HEK293T (cell line): ENCODE measurements around the gene VTI1A.

Experiments
- ARNT ChIP-seq: fragments of 450-650 bp; IDR thresholded peaks from 2 replicates; pipeline ENCODE4 v1.6.1; 2017; ENCODE audit warnings: mild to moderate bottlenecking
- BHLHE40 ChIP-seq: fragments of 450-650 bp; IDR thresholded peaks from 2 replicates; pipeline ENCODE4 v1.6.1; 2016; ENCODE audit warnings: mild to moderate bottlenecking, moderate library complexity, borderline replicate concordance
- CTBP1 ChIP-seq: fragments of 450-650 bp; IDR thresholded peaks from 2 replicates; pipeline ENCODE4 v1.6.1; 2016; ENCODE audit warnings: borderline replicate concordance
- FOXA1 ChIP-seq: fragments of 450-650 bp; IDR thresholded peaks from 2 replicates; pipeline ENCODE4 v1.6.1; 2016; ENCODE audit warnings: mild to moderate bottlenecking
- FOXK2 ChIP-seq: fragments of 450-650 bp; IDR thresholded peaks from 2 replicates; pipeline ENCODE4 v1.6.1; 2016; ENCODE audit warnings: mild to moderate bottlenecking
- FOXM1 ChIP-seq: fragments of 450-650 bp; IDR thresholded peaks from 2 replicates; pipeline ENCODE4 v1.6.1; 2017; ENCODE audit warnings: mild to moderate bottlenecking, borderline replicate concordance
- HDGF ChIP-seq: fragments of 450-650 bp; IDR thresholded peaks from 2 replicates; pipeline ENCODE4 v1.6.1; 2017; ENCODE audit warnings: antibody characterized with exemption, borderline replicate concordance
- L3MBTL2 ChIP-seq: fragments of 450-650 bp; conservative IDR thresholded peaks from 2 replicates; pipeline ENCODE4 v1.6.1; 2016; ENCODE audit warnings: mild to moderate bottlenecking
- LEF1 ChIP-seq: fragments of 450-650 bp; IDR thresholded peaks from 2 replicates; pipeline ENCODE4 v1.6.1; 2017; ENCODE audit warnings: mild to moderate bottlenecking, borderline replicate concordance
- NFRKB ChIP-seq: fragments of 450-650 bp; IDR thresholded peaks from 2 replicates; pipeline ENCODE4 v1.6.1; 2016; ENCODE audit warnings: mild to moderate bottlenecking, moderate library complexity
- PKNOX1 ChIP-seq: fragments of 450-650 bp; IDR thresholded peaks from 2 replicates; pipeline ENCODE4 v1.6.1; 2016
- SP1 ChIP-seq: fragments of 450-650 bp; IDR thresholded peaks from 2 replicates; pipeline ENCODE4 v1.6.1; 2017
- TARDBP ChIP-seq: fragments of 450-650 bp; IDR thresholded peaks from 2 replicates; pipeline ENCODE4 v1.6.1; 2016
- ZNF384 ChIP-seq: fragments of 450-650 bp; IDR thresholded peaks from 2 replicates; pipeline ENCODE4 v1.6.1; 2016

- TF ChIP-seq PKNOX1 = no peak
- no peak for TF ChIP-seq NFRKB
- no peak for TF ChIP-seq FOXK2
- TF ChIP-seq FOXM1 = no peak
- no peak for TF ChIP-seq SP1
- TF ChIP-seq ARNT = no peak
- no peak for TF ChIP-seq FOXA1
- TF ChIP-seq BHLHE40 = no peak
- no peak for TF ChIP-seq L3MBTL2
- no peak for TF ChIP-seq LEF1
- no peak for TF ChIP-seq HDGF
- no peak for TF ChIP-seq TARDBP
- no peak for TF ChIP-seq ZNF384
- no peak for TF ChIP-seq CTBP1
Measured at GRCh38 chr10:112769611-112770370, 322.8 kb downstream of the VTI1A start.
